Mesothelial cell of epicardium (in vitro differentiated cells): ENCODE data around the gene THSD4. TPM values are rescaled to one million over a fixed set of nuclear protein-coding genes. Genes with fewer than 3 reads are reported as not detected.
A peak's percentile ranks its signal among the peaks of the same experiment; 100 is the strongest.

ENCODE experiments used
- DNase-seq, 2 experiments: peaks; one replicate each; pipeline ENCODE4 v3.0.0; 2021; ENCODE audit warnings: low spot score in 2 of 2; ENCODE audit not compliant: unreplicated experiment in 2 of 2
- H3K27ac Mint-ChIP-seq: 2 replicates; pipeline ENCODE4 v1.8.0; 2021; ENCODE audit warnings: mixed read lengths
- H3K27me3 Mint-ChIP-seq: 2 replicates; pipeline ENCODE4 v1.8.0; 2021; ENCODE audit warnings: low read depth, mixed read lengths
- H3K36me3 Mint-ChIP-seq: 2 replicates; pipeline ENCODE4 v1.8.0; 2021; ENCODE audit warnings: mixed read lengths
- H3K4me1 Mint-ChIP-seq: 2 replicates; pipeline ENCODE4 v1.8.0; 2021; ENCODE audit warnings: mixed read lengths
- H3K4me3 Mint-ChIP-seq: 2 replicates; pipeline ENCODE4 v1.8.0; 2021; ENCODE audit warnings: mild to moderate bottlenecking, moderate library complexity, mixed read lengths
- H3K9me3 Mint-ChIP-seq: 2 replicates; pipeline ENCODE4 v1.8.0; 2021; ENCODE audit warnings: mixed read lengths
- CTCF ChIP-seq: fragments of 200-600 bp; sonication (generic); IDR thresholded peaks from one replicate; pipeline ENCODE4 v1.5.0; 2021; ENCODE audit warnings: antibody characterized with exemption; ENCODE audit not compliant: unreplicated experiment
- total RNA-seq: library from RNA; stranded (reverse); gene quantifications from 3 replicates; pipeline ENCODE4 v1.2.1, GENCODE V29; 2021

The THSD4 gene
- total RNA-seq, 1 donor from 2014 or later: 93.9 TPM

GRCh38 chr15:71091601-71092000, 23.7 kb upstream of the THSD4 start:
- DNase-seq: no peak
- H3K4me3 Mint-ChIP-seq: no peak overlapping the region
- H3K9me3 Mint-ChIP-seq: peaks cover 24% of the 10 kb centered on the region
- H3K27me3 Mint-ChIP-seq: peaks cover 10% of the 10 kb centered on the region
- no peak for TF ChIP-seq CTCF
- H3K27ac Mint-ChIP-seq: no peak overlapping the region
- peaks cover 15% of the 10 kb centered on the region for H3K4me1 Mint-ChIP-seq
- H3K36me3 Mint-ChIP-seq: peaks cover 3% of the 10 kb centered on the region

GRCh38 chr15:71092056-71092600, 23.1 kb upstream of the THSD4 start:
- no peak for DNase-seq
- H3K9me3 Mint-ChIP-seq: peaks cover 19% of the 10 kb centered on the region
- peaks cover under 1% of the 10 kb centered on the region for H3K36me3 Mint-ChIP-seq
- H3K27me3 Mint-ChIP-seq: peaks cover 5% of the 10 kb centered on the region
- no peak overlapping the region for H3K4me3 Mint-ChIP-seq
- no peak overlapping the region for H3K27ac Mint-ChIP-seq
- peaks cover 15% of the 10 kb centered on the region for H3K4me1 Mint-ChIP-seq
- TF ChIP-seq CTCF: no peak

GRCh38 chr15:71093054-71094024, 21.9 kb upstream of the THSD4 start:
- H3K27me3 Mint-ChIP-seq: no peaks in the 10 kb centered on the region
- TF ChIP-seq CTCF: no peak
- DNase-seq: no peak
- H3K4me1 Mint-ChIP-seq: peaks cover 15% of the 10 kb centered on the region
- no peak overlapping the region for H3K4me3 Mint-ChIP-seq
- H3K36me3 Mint-ChIP-seq: no peaks in the 10 kb centered on the region
- H3K27ac Mint-ChIP-seq: peak overlapping the region; percentile 45
- peaks cover 7% of the 10 kb centered on the region for H3K9me3 Mint-ChIP-seq

- peaks cover 15% of the 10 kb centered on the region for H3K4me1 Mint-ChIP-seq
- TF ChIP-seq CTCF: no peak
- no peak for DNase-seq
- H3K27ac Mint-ChIP-seq: no peak overlapping the region
- no peaks in the 10 kb centered on the region for H3K27me3 Mint-ChIP-seq
- no peak overlapping the region for H3K4me3 Mint-ChIP-seq
- no peaks in the 10 kb centered on the region for H3K36me3 Mint-ChIP-seq
- no peaks in the 10 kb centered on the region for H3K9me3 Mint-ChIP-seq
Measured at GRCh38 chr15:71094137-71094536, 21.1 kb upstream of the THSD4 start.

GRCh38 chr15:71096676-71097075, 18.6 kb upstream of the THSD4 start:
- no peak overlapping the region for H3K27ac Mint-ChIP-seq
- peaks cover 14% of the 10 kb centered on the region for H3K4me1 Mint-ChIP-seq
- no peaks in the 10 kb centered on the region for H3K27me3 Mint-ChIP-seq
- H3K4me3 Mint-ChIP-seq: no peak overlapping the region
- no peaks in the 10 kb centered on the region for H3K9me3 Mint-ChIP-seq
- TF ChIP-seq CTCF: no peak
- no peak for DNase-seq
- H3K36me3 Mint-ChIP-seq: no peaks in the 10 kb centered on the region
